ENCODE results near the gene TNFRSF4.

GRCh38 chr1:1255078-1255477, 41.1 kb upstream of the TNFRSF4 start:
- TF ChIP-seq, protein P1, sequence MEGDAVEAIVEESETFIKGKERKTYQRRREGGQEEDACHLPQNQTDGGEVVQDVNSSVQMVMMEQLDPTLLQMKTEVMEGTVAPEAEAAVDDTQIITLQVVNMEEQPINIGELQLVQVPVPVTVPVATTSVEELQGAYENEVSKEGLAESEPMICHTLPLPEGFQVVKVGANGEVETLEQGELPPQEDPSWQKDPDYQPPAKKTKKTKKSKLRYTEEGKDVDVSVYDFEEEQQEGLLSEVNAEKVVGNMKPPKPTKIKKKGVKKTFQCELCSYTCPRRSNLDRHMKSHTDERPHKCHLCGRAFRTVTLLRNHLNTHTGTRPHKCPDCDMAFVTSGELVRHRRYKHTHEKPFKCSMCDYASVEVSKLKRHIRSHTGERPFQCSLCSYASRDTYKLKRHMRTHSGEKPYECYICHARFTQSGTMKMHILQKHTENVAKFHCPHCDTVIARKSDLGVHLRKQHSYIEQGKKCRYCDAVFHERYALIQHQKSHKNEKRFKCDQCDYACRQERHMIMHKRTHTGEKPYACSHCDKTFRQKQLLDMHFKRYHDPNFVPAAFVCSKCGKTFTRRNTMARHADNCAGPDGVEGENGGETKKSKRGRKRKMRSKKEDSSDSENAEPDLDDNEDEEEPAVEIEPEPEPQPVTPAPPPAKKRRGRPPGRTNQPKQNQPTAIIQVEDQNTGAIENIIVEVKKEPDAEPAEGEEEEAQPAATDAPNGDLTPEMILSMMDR (IDR thresholded peaks at IDR 0.05 in 2 of 3, conservative IDR thresholded peaks at IDR 0.05 in 1 of 3; ENCODE audit: control insufficient read depth in 2 of 3, extremely low read depth in 1 of 3, insufficient read depth in 1 of 3, low read depth in 3 of 3, low read length in 3 of 3) = no peak
- TF ChIP-seq EP300 (IDR thresholded peaks at IDR 0.05; ENCODE audit: borderline replicate concordance in 1 of 2, control insufficient read depth in 1 of 2, low read depth in 2 of 2, low read length in 2 of 2) = no peak
- TF ChIP-seq IKZF1 (conservative IDR thresholded peaks at IDR 0.05) = no peak
- no peak for TF ChIP-seq POLR2AphosphoS5 (IDR thresholded peaks at IDR 0.05; ENCODE audit: low read length)
